Astrocyte (in vitro differentiated cells and primary cell): ENCODE results near the gene COX4I2. TPM values are rescaled to one million over a fixed set of nuclear protein-coding genes. Genes with fewer than 3 reads are reported as not detected.

Source experiments
- DNase-seq: peaks from one replicate; pipeline ENCODE4 v3.0.0-alpha.2; 2010; ENCODE audit warnings: low read depth
- FAIRE-seq: peaks from 2 replicates; lab custom pipeline; 2011; peaks lifted over from hg19 to GRCh38; lab: Jason Lieb, UNC
- H2AFZ ChIP-seq: 2 replicates; pipeline ENCODE4 v1.6.0; 2012; ENCODE audit warnings: low read depth, low read length, inconsistent platforms
- H3K27ac ChIP-seq: 2 replicates; pipeline ENCODE4 v1.5.1; 2011; ENCODE audit warnings: low read depth, low read length, inconsistent platforms
- H3K27me3 ChIP-seq: 2 replicates; pipeline ENCODE4 v1.6.0; 2011; ENCODE audit warnings: low read length, inconsistent platforms; ENCODE audit not compliant: insufficient read depth
- H3K36me3 ChIP-seq: 2 replicates; pipeline ENCODE4 v1.5.1; 2011; ENCODE audit warnings: low read length, inconsistent platforms; ENCODE audit not compliant: insufficient read depth
- H3K4me1 ChIP-seq: 2 replicates; pipeline ENCODE4 v1.5.1; 2011; ENCODE audit warnings: low read length, inconsistent platforms; ENCODE audit not compliant: insufficient read depth
- H3K4me2 ChIP-seq: 2 replicates; pipeline ENCODE4 v1.6.0; 2012; ENCODE audit warnings: low read length, inconsistent platforms
- H3K4me3 ChIP-seq: 2 replicates; pipeline ENCODE4 v1.5.1; 2011; ENCODE audit warnings: low read depth, mild to moderate bottlenecking, low read length, inconsistent platforms; ENCODE audit not compliant: insufficient read depth
- H3K79me2 ChIP-seq: 2 replicates; pipeline ENCODE4 v1.6.0; 2012; ENCODE audit warnings: mild to moderate bottlenecking, low read length, inconsistent platforms; ENCODE audit not compliant: insufficient read depth
- H3K9ac ChIP-seq: 2 replicates; pipeline ENCODE4 v1.6.0; 2012; ENCODE audit warnings: mild to moderate bottlenecking, low read length, inconsistent platforms
- H3K9me3 ChIP-seq: 2 replicates; pipeline ENCODE4 v1.5.1; 2012; ENCODE audit warnings: low read depth, mild to moderate bottlenecking, low read length, inconsistent platforms; ENCODE audit not compliant: insufficient read depth
- H4K20me1 ChIP-seq: 2 replicates; pipeline ENCODE4 v1.6.0; 2012; ENCODE audit warnings: low read length, inconsistent platforms; ENCODE audit not compliant: insufficient read depth
- H3K27ac Mint-ChIP-seq: one replicate; pipeline ENCODE4 v1.8.0; 2021; ENCODE audit warnings: mild to moderate bottlenecking, mixed read lengths; ENCODE audit not compliant: unreplicated experiment
- H3K27me3 Mint-ChIP-seq: one replicate; pipeline ENCODE4 v1.8.0; 2021; ENCODE audit warnings: low read depth, mixed read lengths; ENCODE audit not compliant: unreplicated experiment
- H3K36me3 Mint-ChIP-seq: one replicate; pipeline ENCODE4 v1.8.0; 2021; ENCODE audit warnings: low read depth, mixed read lengths; ENCODE audit not compliant: unreplicated experiment
- H3K4me1 Mint-ChIP-seq: one replicate; pipeline ENCODE4 v1.8.0; 2021; ENCODE audit warnings: low read depth, mixed read lengths; ENCODE audit not compliant: unreplicated experiment
- H3K4me3 Mint-ChIP-seq: one replicate; pipeline ENCODE4 v1.8.0; 2021; ENCODE audit warnings: mild to moderate bottlenecking, moderate library complexity, mixed read lengths; ENCODE audit not compliant: unreplicated experiment
- H3K9me3 Mint-ChIP-seq: one replicate; pipeline ENCODE4 v1.8.0; 2021; ENCODE audit warnings: mild to moderate bottlenecking, mixed read lengths; ENCODE audit not compliant: unreplicated experiment
- CTCF ChIP-seq: IDR thresholded peaks from 2 replicates; pipeline ENCODE4 v1.5.1; 2011; ENCODE audit warnings: low read depth, mild to moderate bottlenecking, inconsistent platforms, low read length, moderate library complexity; ENCODE audit not compliant: insufficient read depth
- EZH2 ChIP-seq: IDR thresholded peaks from 2 replicates; pipeline ENCODE4 v1.6.1; 2012; ENCODE audit warnings: mild to moderate bottlenecking, low read length, inconsistent platforms; ENCODE audit not compliant: insufficient read depth
- total RNA-seq: library from RNA; stranded (reverse); gene quantifications from 2 replicates; pipeline ENCODE4 v1.2.1, GENCODE V29; 2021

Gene COX4I2
- total RNA-seq, 1 donor from 2014 or later: not detected

- DNase-seq (no peak), FAIRE-seq (no peak)
- H4K20me1 ChIP-seq: no peaks in the 10 kb centered on the region
- TF ChIP-seq EZH2 (no peak), CTCF (no peak)
- no peaks in the 10 kb centered on the region for H3K27me3 Mint-ChIP-seq
- no peak overlapping the region for H3K9ac ChIP-seq
- no peaks in the 10 kb centered on the region for H3K9me3 ChIP-seq
- H3K4me1 Mint-ChIP-seq: peaks cover 11% of the 10 kb centered on the region
- H3K27ac ChIP-seq: no peak overlapping the region
- peaks cover 1% of the 10 kb centered on the region for H3K36me3 Mint-ChIP-seq
- H3K27me3 ChIP-seq: no peaks in the 10 kb centered on the region
- no peak overlapping the region for H3K27ac Mint-ChIP-seq
- no peaks in the 10 kb centered on the region for H3K36me3 ChIP-seq
- no peaks in the 10 kb centered on the region for H3K9me3 Mint-ChIP-seq
- no peaks in the 10 kb centered on the region for H3K79me2 ChIP-seq
- no peak overlapping the region for H2AFZ ChIP-seq
- peaks cover 26% of the 10 kb centered on the region for H3K4me1 ChIP-seq
- H3K4me3 Mint-ChIP-seq: no peak overlapping the region
- no peak overlapping the region for H3K4me2 ChIP-seq
- no peak overlapping the region for H3K4me3 ChIP-seq
These were observed 43.6 kb upstream of the COX4I2 start for GRCh38 chr20:31594002-31594557.

GRCh38 chr20:31594558-31595379 is 42.9 kb upstream of the COX4I2 start:
- Histone ChIP-seq H3K36me3 (no peaks in the 10 kb centered on the region), H3K4me2 (peak overlapping the region; percentile 25), H3K27ac (peak overlapping the region; percentile 35), H3K9ac (no peak overlapping the region), H3K79me2 (no peaks in the 10 kb centered on the region), H3K4me3 (no peak overlapping the region), H3K9me3 (no peaks in the 10 kb centered on the region), H4K20me1 (no peaks in the 10 kb centered on the region), H2AFZ (no peak overlapping the region), H3K27me3 (no peaks in the 10 kb centered on the region), H3K4me1 (peaks cover 26% of the 10 kb centered on the region)
- Mint-ChIP-seq H3K36me3 (peaks cover 1% of the 10 kb centered on the region), H3K4me1 (peaks cover 11% of the 10 kb centered on the region), H3K27me3 (no peaks in the 10 kb centered on the region), H3K4me3 (no peak overlapping the region), H3K27ac (no peak overlapping the region), H3K9me3 (no peaks in the 10 kb centered on the region)
- FAIRE-seq: no peak
- DNase-seq: no peak
- TF ChIP-seq CTCF (no peak), EZH2 (no peak)

- Histone ChIP-seq H2AFZ (no peak overlapping the region), H3K4me1 (peaks cover 26% of the 10 kb centered on the region), H3K4me3 (no peak overlapping the region), H3K27ac (peak overlapping the region; percentile 48), H3K36me3 (no peaks in the 10 kb centered on the region), H3K9me3 (no peaks in the 10 kb centered on the region), H3K9ac (peak overlapping the region; percentile 36), H3K27me3 (no peaks in the 10 kb centered on the region), H3K79me2 (no peaks in the 10 kb centered on the region), H4K20me1 (no peaks in the 10 kb centered on the region), H3K4me2 (peak overlapping the region; percentile 25)
- Mint-ChIP-seq H3K4me3 (no peak overlapping the region), H3K27me3 (no peaks in the 10 kb centered on the region), H3K9me3 (no peaks in the 10 kb centered on the region), H3K27ac (no peak overlapping the region), H3K36me3 (peaks cover 1% of the 10 kb centered on the region), H3K4me1 (peaks cover 11% of the 10 kb centered on the region)
- DNase-seq: no peak
- no peak for FAIRE-seq
- no peak for TF ChIP-seq EZH2
- no peak for TF ChIP-seq CTCF
These were observed 42.4 kb upstream of the COX4I2 start for GRCh38 chr20:31595380-31595653.
